Osteoblast (primary cell): ENCODE data around the gene KRT6C. TPM values are rescaled to one million over a fixed set of nuclear protein-coding genes. Genes with fewer than 3 reads are reported as not detected.

ENCODE experiments used
- DNase-seq: peaks from one replicate; pipeline ENCODE4 v3.0.0; 2011; ENCODE audit warnings: low spot score, mixed read lengths; ENCODE audit not compliant: insufficient read length; ENCODE audit errors: missing footprints
- H2AFZ ChIP-seq: 2 replicates; pipeline ENCODE4 v1.6.0; 2011; ENCODE audit warnings: mild to moderate bottlenecking, low read length
- H3K27ac ChIP-seq: 2 replicates; pipeline ENCODE4 v1.5.1; 2011; ENCODE audit warnings: mild to moderate bottlenecking, low read depth, low read length, moderate library complexity
- H3K27me3 ChIP-seq: 2 replicates; pipeline ENCODE4 v1.6.0; 2012; ENCODE audit warnings: mild to moderate bottlenecking, control low read depth, inconsistent platforms, low read length, moderate library complexity; ENCODE audit not compliant: insufficient read depth
- H3K36me3 ChIP-seq: 2 replicates; pipeline ENCODE4 v1.5.1; 2011; ENCODE audit warnings: mild to moderate bottlenecking, low read length, control low read depth, moderate library complexity; ENCODE audit not compliant: insufficient read depth
- H3K4me1 ChIP-seq: 2 replicates; pipeline ENCODE4 v1.5.1; 2011; ENCODE audit warnings: mild to moderate bottlenecking, low read length, control low read depth, moderate library complexity; ENCODE audit not compliant: insufficient read depth
- H3K4me2 ChIP-seq: 2 replicates; pipeline ENCODE4 v1.6.0; 2011; ENCODE audit warnings: mild to moderate bottlenecking, low read length; ENCODE audit not compliant: insufficient read depth
- H3K4me3 ChIP-seq: fragments of 200-600 bp; sonication (generic); 3 replicates; pipeline ENCODE4 v1.5.1; 2012; ENCODE audit warnings: mild to moderate bottlenecking, low read length, inconsistent platforms; ENCODE audit not compliant: insufficient read depth
- H3K79me2 ChIP-seq: 2 replicates; pipeline ENCODE4 v1.6.0; 2012; ENCODE audit warnings: mild to moderate bottlenecking, low read length, control low read depth, inconsistent platforms; ENCODE audit not compliant: insufficient read depth
- H3K9me3 ChIP-seq: 2 replicates; pipeline ENCODE4 v1.5.1; 2011; ENCODE audit warnings: low read depth, low read length, control low read depth
- H4K20me1 ChIP-seq: 2 replicates; pipeline ENCODE4 v1.6.0; 2012; ENCODE audit warnings: mild to moderate bottlenecking, low read length, control low read depth; ENCODE audit not compliant: insufficient read depth
- CTCF ChIP-seq: IDR thresholded peaks from 2 replicates; pipeline ENCODE4 v1.5.1; 2011; ENCODE audit warnings: mild to moderate bottlenecking, low read depth, low read length, moderate library complexity; ENCODE audit errors: extremely low read depth
- total RNA-seq: library from RNA; depleted of rRNA; stranded (reverse); fragments of >200 nt; gene quantifications from 2 replicates; pipeline ENCODE4 v1.2.3, GENCODE V29; 2012

The KRT6C gene
- total RNA-seq, 1 donor = not detected

DNA sequence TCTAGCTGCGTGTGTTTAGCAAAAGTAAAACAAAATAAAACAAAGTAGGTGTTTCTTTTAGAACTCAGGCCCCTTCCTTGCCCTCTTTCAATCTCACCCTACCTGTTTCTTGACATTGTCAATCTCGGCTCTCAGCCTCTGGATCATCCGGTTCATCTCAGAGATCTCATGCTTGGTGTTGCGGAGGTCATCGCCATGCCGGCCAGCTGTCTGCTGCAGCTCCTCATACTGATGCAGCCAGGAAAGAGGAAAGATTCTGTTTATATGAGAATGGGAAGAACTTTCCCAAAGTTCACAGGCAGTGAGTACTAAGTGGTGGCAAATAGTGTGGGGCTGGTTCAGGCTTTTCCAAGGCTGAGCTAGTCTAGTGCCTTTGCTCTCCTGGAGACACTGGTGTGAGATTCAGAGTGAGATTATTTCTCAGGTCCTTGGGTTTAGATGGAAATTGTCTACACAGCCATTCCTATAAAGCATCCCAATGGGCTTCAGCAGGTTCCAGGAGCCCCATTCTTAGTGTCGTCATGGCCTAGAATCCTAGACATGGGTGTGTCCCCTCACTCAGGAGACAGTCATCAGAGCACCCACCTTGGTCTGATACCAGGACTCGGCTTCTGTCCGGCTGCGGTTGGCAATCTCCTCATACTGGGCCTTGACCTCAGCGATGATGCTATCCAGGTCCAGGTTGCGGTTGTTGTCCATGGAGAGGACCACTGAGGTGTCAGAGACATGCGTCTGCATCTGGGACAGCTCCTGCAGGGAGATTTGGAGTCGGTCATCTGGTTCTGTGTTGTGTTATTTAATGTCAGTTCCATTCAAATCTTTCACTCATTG, 43.6 kb upstream of the KRT6C start:
- Histone ChIP-seq H2AFZ (no peak overlapping the region), H3K9me3 (no peaks in the 10 kb centered on the region), H3K4me2 (no peak overlapping the region), H3K36me3 (no peaks in the 10 kb centered on the region), H4K20me1 (no peaks in the 10 kb centered on the region), H3K27me3 (peaks cover 36% of the 10 kb centered on the region), H3K4me3 (no peak overlapping the region), H3K4me1 (peaks cover 5% of the 10 kb centered on the region), H3K27ac (no peak overlapping the region), H3K79me2 (no peaks in the 10 kb centered on the region)
- TF ChIP-seq CTCF = no peak
- no peak for DNase-seq

- H4K20me1 ChIP-seq = no peaks in the 10 kb centered on the region
- peaks cover 36% of the 10 kb centered on the region for H3K27me3 ChIP-seq
- H3K4me3 ChIP-seq = no peak overlapping the region
- H3K79me2 ChIP-seq = no peaks in the 10 kb centered on the region
- H2AFZ ChIP-seq = no peak overlapping the region
- DNase-seq = no peak
- no peak for TF ChIP-seq CTCF
- H3K9me3 ChIP-seq = no peaks in the 10 kb centered on the region
- H3K4me2 ChIP-seq = no peak overlapping the region
- no peaks in the 10 kb centered on the region for H3K36me3 ChIP-seq
- peaks cover under 1% of the 10 kb centered on the region for H3K4me1 ChIP-seq
- no peak overlapping the region for H3K27ac ChIP-seq
Measured at GRCh38 chr12:52515927-52516831, 42.6 kb upstream of the KRT6C start.

DNA sequence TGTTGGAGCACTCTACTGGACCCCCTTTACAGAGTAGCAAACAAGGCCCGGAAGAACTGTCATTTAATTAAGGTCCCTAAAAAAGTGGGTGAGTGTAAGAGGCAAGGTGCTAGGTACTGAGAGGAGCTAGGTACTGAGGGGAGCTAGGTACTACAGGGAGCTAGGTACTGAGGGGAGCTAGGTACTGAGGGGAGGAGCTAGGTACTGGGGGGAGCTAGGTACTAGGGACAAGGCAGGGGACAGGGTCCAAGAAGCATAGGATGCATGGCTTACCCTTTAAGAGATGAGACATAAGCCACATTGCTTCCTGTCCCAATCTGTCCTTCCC, 41.7 kb upstream of the KRT6C start:
- DNase-seq = no peak
- TF ChIP-seq CTCF = no peak
- Histone ChIP-seq H3K4me3 (no peak overlapping the region), H3K27ac (no peak overlapping the region), H3K4me2 (no peak overlapping the region), H4K20me1 (no peaks in the 10 kb centered on the region), H3K79me2 (no peaks in the 10 kb centered on the region), H3K27me3 (peaks cover 36% of the 10 kb centered on the region), H3K4me1 (no peaks in the 10 kb centered on the region), H3K36me3 (no peaks in the 10 kb centered on the region), H2AFZ (no peak overlapping the region), H3K9me3 (no peaks in the 10 kb centered on the region)
